Keratinocyte (primary cell): ENCODE results near the gene PRKN.

Experiments used
- CTCF ChIP-seq, 3 experiments: IDR thresholded peaks in 1 of 3; conservative IDR thresholded peaks in 1 of 3; optimal IDR thresholded peaks in 1 of 3; 2 replicates in 2 of 3; 3 replicates in 1 of 3; pipeline versions ENCODE3 to v1.5.1; 2011; ENCODE audit warnings: low read length in 3 of 3, mild to moderate bottlenecking in 3 of 3, moderate library complexity in 2 of 3, control low read depth in 1 of 3, inconsistent platforms in 1 of 3; ENCODE audit not compliant: insufficient read depth in 2 of 3; ENCODE audit errors: extremely low read depth in 1 of 3
- EZH2 ChIP-seq: IDR thresholded peaks from one replicate; pipeline ENCODE4 v1.6.1; 2012; ENCODE audit warnings: inconsistent platforms, mild to moderate bottlenecking, low read length, moderate library complexity

GRCh38 chr6:162331911-162332310, 395.7 kb downstream of the PRKN start:
- no peak for TF ChIP-seq CTCF (optimal IDR thresholded peaks at IDR 0.05 in 1 of 3, IDR thresholded peaks at IDR 0.05 in 1 of 3, conservative IDR thresholded peaks at IDR 0.05 in 1 of 3; ENCODE audit: extremely low read depth in 1 of 3, insufficient read depth in 2 of 3, low read length in 3 of 3)
- no peak for TF ChIP-seq EZH2
